Smooth muscle cell (in vitro differentiated cells): ENCODE measurements around the gene DDX19B. TPM values are rescaled to one million over a fixed set of nuclear protein-coding genes. Genes with fewer than 3 reads are reported as not detected.

Source experiments
- DNase-seq: peaks from one replicate; lab custom pipeline; 2025; ENCODE audit not compliant: unreplicated experiment; lab: John Stamatoyannopoulos, UW
- H2AFZ ChIP-seq: fragments of 200-600 bp; sonication (generic); 2 replicates; pipeline ENCODE4 v1.6.0; 2016; ENCODE audit warnings: antibody characterized with exemption, low read depth, mild to moderate bottlenecking
- H3F3A ChIP-seq: fragments of 200-600 bp; sonication (generic); 2 replicates; pipeline ENCODE4 v1.6.0; 2017; ENCODE audit warnings: antibody characterized with exemption, low read depth
- H3K27ac ChIP-seq: fragments of 200-600 bp; sonication (generic); 2 replicates; pipeline ENCODE4 v1.5.1; 2016; ENCODE audit warnings: low read depth, mild to moderate bottlenecking
- H3K27me3 ChIP-seq: fragments of 200-600 bp; sonication (generic); 2 replicates; pipeline ENCODE4 v1.6.1; 2016; ENCODE audit warnings: low read depth, mild to moderate bottlenecking
- H3K36me3 ChIP-seq: fragments of 200-600 bp; sonication (generic); 2 replicates; pipeline ENCODE4 v1.5.1; 2016; ENCODE audit warnings: low read depth
- H3K4me1 ChIP-seq: fragments of 200-600 bp; sonication (generic); 2 replicates; pipeline ENCODE4 v1.5.1; 2016; ENCODE audit warnings: low read depth
- H3K4me2 ChIP-seq: fragments of 200-600 bp; sonication (generic); 2 replicates; pipeline ENCODE4 v1.6.0; 2016; ENCODE audit warnings: mild to moderate bottlenecking
- H3K4me3 ChIP-seq: fragments of 200-600 bp; sonication (generic); 2 replicates; pipeline ENCODE4 v1.5.1; 2016; ENCODE audit warnings: mild to moderate bottlenecking
- H3K79me2 ChIP-seq: fragments of 200-600 bp; sonication (generic); 2 replicates; pipeline ENCODE4 v1.6.0; 2016; ENCODE audit warnings: low read depth, mild to moderate bottlenecking
- H3K9ac ChIP-seq: fragments of 200-600 bp; sonication (generic); 2 replicates; pipeline ENCODE4 v1.6.0; 2016; ENCODE audit warnings: low read depth
- H3K9me3 ChIP-seq: fragments of 200-600 bp; sonication (generic); replicated peaks from 2 replicates; pipeline ENCODE4 v1.5.1; 2016; ENCODE audit warnings: low read depth
- H4K20me1 ChIP-seq: fragments of 200-600 bp; sonication (generic); 2 replicates; pipeline ENCODE4 v1.6.0; 2016; ENCODE audit warnings: low read depth
- WGBS: methylation state at CpG from one replicate; pipeline ENCODE4 v1.1.7; 2016; ENCODE audit warnings: low lambda C conversion rate; 5-methylcytosine and 5-hydroxymethylcytosine counted together
- polyA plus RNA-seq: library from polyadenylated mRNA; unstranded; fragments of >200 nt; fragmentation: Nextera tagmentation; extraction: Ambion mirVana; gene quantifications from 2 replicates; pipeline ENCODE4 v1.2.1, GENCODE V29; 2016
- total RNA-seq: library from RNA; depleted of rRNA; stranded (reverse); fragments of >200 nt; gene quantifications from 2 replicates; pipeline ENCODE4 v1.2.3, GENCODE V29; 2014
- TF ChIP-seq, protein P1 (sequence below): fragments of 200-600 bp; sonication (generic); IDR thresholded peaks from 2 replicates; pipeline ENCODE4 v1.5.1; 2017; ENCODE audit warnings: borderline replicate concordance, mild to moderate bottlenecking, antibody characterized with exemption; ENCODE audit not compliant: insufficient read depth, poor library complexity, severe bottlenecking

Gene DDX19B
- total and polyA plus RNA-seq, 2 experiments from 2014 or later, result 31.8 to 49.6 TPM

DNA sequence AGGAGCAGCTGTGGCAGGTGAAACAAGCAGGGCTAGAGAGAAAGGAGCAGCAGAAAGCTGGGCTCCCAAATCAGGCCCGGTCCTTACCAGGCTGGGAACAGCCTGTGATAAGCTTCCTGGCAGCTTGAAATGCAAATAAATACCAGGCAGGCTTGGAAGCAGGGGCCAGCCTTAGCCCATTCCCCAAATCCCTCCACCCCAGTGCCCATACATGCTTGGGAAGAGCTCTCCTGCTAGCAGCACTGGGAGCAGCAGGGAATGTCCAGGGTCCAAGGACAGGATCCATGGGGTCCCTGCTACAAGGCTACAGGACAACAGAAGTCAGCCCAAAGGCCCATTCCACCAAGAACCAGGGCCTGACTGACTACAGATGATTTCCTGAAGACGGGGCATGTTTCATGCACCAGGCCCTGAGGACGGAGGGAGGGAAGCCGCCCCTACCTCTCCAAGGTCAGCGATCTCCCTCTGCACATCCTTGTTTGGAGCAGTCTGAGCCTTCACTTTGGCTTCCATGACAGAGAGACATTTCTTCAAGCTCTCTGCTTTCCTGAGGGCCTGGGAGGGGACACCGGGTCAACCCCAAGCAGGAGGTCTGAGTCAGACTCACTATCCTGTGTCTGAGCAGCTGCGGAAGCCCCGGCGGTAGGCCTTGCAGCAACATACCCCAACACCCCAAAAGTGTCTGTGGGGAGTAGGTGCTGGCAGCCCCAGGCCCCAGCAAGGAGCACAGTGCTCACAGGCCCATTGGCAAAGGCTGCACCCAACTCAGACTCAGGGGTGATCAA is 44.6 kb upstream of the DDX19B start:
- H3K27me3 ChIP-seq, result no peaks in the 10 kb centered on the region
- TF ChIP-seq, protein P1, sequence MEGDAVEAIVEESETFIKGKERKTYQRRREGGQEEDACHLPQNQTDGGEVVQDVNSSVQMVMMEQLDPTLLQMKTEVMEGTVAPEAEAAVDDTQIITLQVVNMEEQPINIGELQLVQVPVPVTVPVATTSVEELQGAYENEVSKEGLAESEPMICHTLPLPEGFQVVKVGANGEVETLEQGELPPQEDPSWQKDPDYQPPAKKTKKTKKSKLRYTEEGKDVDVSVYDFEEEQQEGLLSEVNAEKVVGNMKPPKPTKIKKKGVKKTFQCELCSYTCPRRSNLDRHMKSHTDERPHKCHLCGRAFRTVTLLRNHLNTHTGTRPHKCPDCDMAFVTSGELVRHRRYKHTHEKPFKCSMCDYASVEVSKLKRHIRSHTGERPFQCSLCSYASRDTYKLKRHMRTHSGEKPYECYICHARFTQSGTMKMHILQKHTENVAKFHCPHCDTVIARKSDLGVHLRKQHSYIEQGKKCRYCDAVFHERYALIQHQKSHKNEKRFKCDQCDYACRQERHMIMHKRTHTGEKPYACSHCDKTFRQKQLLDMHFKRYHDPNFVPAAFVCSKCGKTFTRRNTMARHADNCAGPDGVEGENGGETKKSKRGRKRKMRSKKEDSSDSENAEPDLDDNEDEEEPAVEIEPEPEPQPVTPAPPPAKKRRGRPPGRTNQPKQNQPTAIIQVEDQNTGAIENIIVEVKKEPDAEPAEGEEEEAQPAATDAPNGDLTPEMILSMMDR, result no peak
- 96% methylated on average over 9 of the region's 9 CpGs for WGBS
- no peaks in the 10 kb centered on the region for H3K36me3 ChIP-seq
- H3F3A ChIP-seq, result peaks cover 43% of the 10 kb centered on the region
- no peaks in the 10 kb centered on the region for H3K9me3 ChIP-seq
- DNase-seq, result no peak
- no peak overlapping the region for H3K4me2 ChIP-seq
- peaks cover 9% of the 10 kb centered on the region for H3K4me1 ChIP-seq
- H3K4me3 ChIP-seq, result no peak overlapping the region
- no peak overlapping the region for H2AFZ ChIP-seq
- H3K79me2 ChIP-seq, result peaks cover 14% of the 10 kb centered on the region
- H3K27ac ChIP-seq, result no peak overlapping the region
- H4K20me1 ChIP-seq, result peaks cover 47% of the 10 kb centered on the region
- H3K9ac ChIP-seq, result no peak overlapping the region

DNA sequence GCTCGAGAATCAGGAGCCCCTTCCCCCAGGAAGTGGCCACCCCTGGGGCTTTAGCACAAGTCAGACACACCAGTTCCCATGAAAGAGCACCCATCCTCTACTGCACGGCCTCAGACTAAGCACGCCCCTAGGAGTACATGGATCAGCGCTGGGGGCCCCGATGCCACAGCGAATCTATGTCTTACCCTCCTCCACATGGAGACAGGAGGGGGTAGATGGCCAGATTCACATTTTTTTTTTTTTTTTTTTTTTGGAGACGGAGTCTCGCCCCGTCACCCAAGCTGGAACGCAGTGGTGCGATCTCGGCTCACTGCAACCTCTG is 44.1 kb upstream of the DDX19B start:
- Histone ChIP-seq H3K79me2 (peaks cover 9% of the 10 kb centered on the region), H3K27me3 (no peaks in the 10 kb centered on the region), H3K9me3 (no peaks in the 10 kb centered on the region), H3K36me3 (no peaks in the 10 kb centered on the region), H3K4me3 (no peak overlapping the region), H4K20me1 (peaks cover 42% of the 10 kb centered on the region), H3K9ac (no peak overlapping the region), H3K27ac (no peak overlapping the region), H3F3A (peaks cover 43% of the 10 kb centered on the region), H2AFZ (no peak overlapping the region), H3K4me2 (no peak overlapping the region), H3K4me1 (peaks cover 4% of the 10 kb centered on the region)
- DNase-seq, result no peak
- WGBS, result 99% methylated on average over 11 of the region's 12 CpGs
- TF ChIP-seq, protein P1, result no peak

DNA sequence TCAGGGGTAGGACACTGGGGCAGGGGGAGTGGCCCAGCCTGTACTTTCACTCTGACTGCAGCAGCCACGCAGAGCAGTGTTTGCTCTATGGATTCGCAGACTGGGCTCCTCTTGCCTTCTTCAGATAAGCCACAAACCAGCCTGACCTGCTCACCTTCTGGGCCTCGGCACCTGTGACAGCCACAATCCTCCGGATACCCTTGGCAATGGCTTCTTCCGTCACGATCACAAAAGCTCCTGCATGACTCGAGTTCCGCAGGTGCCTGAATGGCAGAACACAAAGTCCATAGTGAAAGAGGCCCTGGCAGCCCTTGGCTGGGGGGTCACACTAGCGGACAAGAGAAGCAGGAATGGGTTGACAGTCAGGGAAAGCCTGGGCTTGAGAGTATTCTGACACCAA is 43.4 kb upstream of the DDX19B start:
- Histone ChIP-seq H3K4me2 (no peak overlapping the region), H4K20me1 (peaks cover 36% of the 10 kb centered on the region), H3K4me1 (no peaks in the 10 kb centered on the region), H3K9ac (no peak overlapping the region), H3K4me3 (no peak overlapping the region), H3K36me3 (no peaks in the 10 kb centered on the region), H3K27ac (no peak overlapping the region), H3K79me2 (peaks cover 4% of the 10 kb centered on the region), H3K9me3 (no peaks in the 10 kb centered on the region), H3K27me3 (no peaks in the 10 kb centered on the region), H3F3A (peaks cover 43% of the 10 kb centered on the region), H2AFZ (no peak overlapping the region)
- WGBS, result 96% methylated on average over 9 of the region's 9 CpGs
- TF ChIP-seq, protein P1, result no peak
- DNase-seq, result no peak

DNA sequence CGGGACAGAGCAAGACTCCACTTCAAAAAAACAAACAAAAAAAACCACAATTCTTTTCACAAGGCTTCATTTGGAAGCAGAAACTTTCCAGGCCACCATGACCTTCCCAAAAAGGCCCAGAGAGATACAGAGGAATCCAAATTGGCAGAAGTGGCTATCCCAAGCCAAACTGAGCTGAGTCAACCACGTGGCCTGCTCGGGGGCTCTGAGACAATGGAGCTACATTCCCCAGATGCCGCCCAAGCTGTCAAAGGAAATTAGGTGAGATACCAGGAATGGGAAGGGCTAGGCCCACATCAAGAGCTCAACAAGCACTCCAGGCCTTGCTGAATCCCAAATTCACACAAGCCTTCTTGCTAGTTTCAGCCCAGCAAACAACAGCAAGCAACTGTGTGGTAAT is 41.6 kb upstream of the DDX19B start:
- Histone ChIP-seq H3K4me1 (no peaks in the 10 kb centered on the region), H3F3A (peaks cover 38% of the 10 kb centered on the region), H3K27ac (no peak overlapping the region), H3K9ac (no peak overlapping the region), H3K9me3 (no peaks in the 10 kb centered on the region), H3K4me2 (no peak overlapping the region), H2AFZ (no peak overlapping the region), H3K4me3 (no peak overlapping the region), H3K79me2 (no peaks in the 10 kb centered on the region), H4K20me1 (peaks cover 25% of the 10 kb centered on the region), H3K27me3 (no peaks in the 10 kb centered on the region), H3K36me3 (no peaks in the 10 kb centered on the region)
- TF ChIP-seq, protein P1, result no peak
- no peak for DNase-seq
- WGBS, result 73% methylated on average over 4 of the region's 4 CpGs
